PC-3 (cell line): ENCODE results near the gene COL2A1.

Experiments used
- CTCF ChIP-seq: fragments of 300-600 bp; sonication (generic); conservative IDR thresholded peaks from 2 replicates; pipeline ENCODE4 v1.5.1; 2017; ENCODE audit warnings: antibody characterized with exemption, low read depth, mild to moderate bottlenecking, low read length
- EZH2 ChIP-seq: fragments of 300-600 bp; sonication (generic); IDR thresholded peaks from one replicate; pipeline ENCODE4 v1.6.1; 2017; ENCODE audit warnings: antibody characterized with exemption, mild to moderate bottlenecking, low read length; ENCODE audit not compliant: unreplicated experiment

DNA sequence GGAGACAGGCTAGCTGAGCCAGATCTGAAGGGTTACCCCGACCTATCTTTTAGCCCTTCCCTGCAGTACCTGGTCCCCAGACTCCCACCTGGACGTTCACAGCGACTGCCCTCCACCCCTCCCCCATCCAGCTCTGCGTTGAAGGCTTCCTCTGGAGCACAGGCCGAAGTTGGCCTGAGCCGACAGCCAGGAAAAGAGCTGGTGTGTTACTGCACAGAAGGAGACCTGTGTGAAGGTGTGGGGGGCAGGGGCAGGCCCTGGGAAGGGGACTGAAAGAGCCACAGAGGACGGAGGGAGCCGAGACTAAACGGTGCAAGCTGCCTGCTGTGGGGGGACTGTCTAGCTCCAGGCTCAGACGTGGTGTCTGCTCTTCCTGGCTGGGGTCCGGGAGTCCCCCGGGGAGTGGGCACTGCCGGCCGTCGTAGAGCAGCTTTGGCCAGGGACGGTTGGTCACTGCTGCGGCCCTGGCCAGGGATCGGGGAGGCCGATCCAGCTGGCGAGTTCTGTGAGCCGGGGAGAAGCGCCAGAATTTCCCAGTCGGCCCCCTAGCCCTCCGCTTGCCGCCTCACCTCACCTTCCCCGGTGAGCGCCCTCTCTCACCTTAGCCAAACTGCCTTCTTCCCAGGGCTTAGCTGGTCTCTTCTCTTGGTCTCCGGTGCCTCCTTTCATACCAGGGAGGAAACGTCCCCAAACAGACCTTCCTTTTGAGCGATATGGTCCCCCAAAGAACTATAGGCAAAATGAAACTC lies 899 bp upstream of the COL2A1 start:
- TF ChIP-seq CTCF (no peak), EZH2 (no peak)
